Measurements from ENCODE around the gene PHF19. TPM values are rescaled to one million over a fixed set of nuclear protein-coding genes. Genes with fewer than 3 reads are reported as not detected.

PHF19 gene
- total RNA-seq, 2 donors from 2014 or later: 236 to 258 TPM

- ATAC-seq (replicated peaks): no peak
- peaks cover 99% of the 10 kb centered on the region for H3K36me3 Mint-ChIP-seq (ENCODE audit: low read depth)
- H3K27me3 Mint-ChIP-seq: no peaks in the 10 kb centered on the region
- no peak overlapping the region for H3K4me3 Mint-ChIP-seq
- peak overlapping the region; percentile 82 for H3K27ac Mint-ChIP-seq
- peaks cover 18% of the 10 kb centered on the region for H3K4me1 Mint-ChIP-seq
- H3K9me3 Mint-ChIP-seq: no peaks in the 10 kb centered on the region
Observed at GRCh38 chr9:120852240-120853010, 24.6 kb downstream of the PHF19 start.

DNA sequence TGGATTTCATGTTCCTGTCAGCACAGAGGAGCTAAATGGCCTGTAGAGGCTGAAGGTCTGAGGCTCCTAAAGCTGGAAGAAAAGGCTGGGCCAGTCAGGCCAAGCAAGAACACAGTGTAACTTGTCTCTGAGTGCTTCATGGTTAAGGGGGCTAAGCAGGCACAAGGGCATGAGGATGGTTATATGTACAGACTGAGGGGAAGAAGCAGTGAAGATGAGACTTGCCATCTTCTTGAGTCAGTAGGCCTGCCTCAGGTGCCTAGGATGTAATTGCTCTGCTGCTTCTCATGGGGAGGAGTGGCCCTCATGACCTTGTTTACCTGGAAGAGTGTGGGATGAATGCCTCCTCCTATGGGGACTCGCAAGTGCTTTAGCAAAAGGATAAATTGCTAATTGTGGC, 25.5 kb downstream of the PHF19 start:
- ATAC-seq (replicated peaks): no peak
- H3K9me3 Mint-ChIP-seq: no peaks in the 10 kb centered on the region
- peaks cover 26% of the 10 kb centered on the region for H3K4me1 Mint-ChIP-seq
- H3K4me3 Mint-ChIP-seq: no peak overlapping the region
- no peaks in the 10 kb centered on the region for H3K27me3 Mint-ChIP-seq
- peak overlapping the region; percentile 82 for H3K27ac Mint-ChIP-seq
- H3K36me3 Mint-ChIP-seq (ENCODE audit: low read depth): peaks cover 100% of the 10 kb centered on the region

DNA sequence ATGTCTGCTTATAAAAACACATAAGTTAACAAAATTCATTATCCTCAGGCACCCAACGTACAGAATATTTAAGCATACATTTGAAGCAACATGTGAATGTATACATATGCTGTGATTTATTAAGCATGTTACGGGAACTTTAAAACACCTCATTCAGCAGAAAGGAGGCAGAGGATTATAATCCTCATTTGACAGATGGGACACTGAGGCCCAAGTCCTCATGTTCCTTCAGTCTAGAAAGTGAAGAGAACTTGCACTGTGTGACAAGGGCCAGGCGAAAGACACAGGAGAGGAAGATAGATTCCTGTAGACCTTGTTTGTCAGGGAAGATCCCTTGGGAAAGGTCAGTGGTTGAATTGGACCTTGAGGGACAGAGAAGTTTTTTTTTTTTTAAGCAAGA, 26.7 kb downstream of the PHF19 start:
- peaks cover 100% of the 10 kb centered on the region for H3K36me3 Mint-ChIP-seq (ENCODE audit: low read depth)

DNA sequence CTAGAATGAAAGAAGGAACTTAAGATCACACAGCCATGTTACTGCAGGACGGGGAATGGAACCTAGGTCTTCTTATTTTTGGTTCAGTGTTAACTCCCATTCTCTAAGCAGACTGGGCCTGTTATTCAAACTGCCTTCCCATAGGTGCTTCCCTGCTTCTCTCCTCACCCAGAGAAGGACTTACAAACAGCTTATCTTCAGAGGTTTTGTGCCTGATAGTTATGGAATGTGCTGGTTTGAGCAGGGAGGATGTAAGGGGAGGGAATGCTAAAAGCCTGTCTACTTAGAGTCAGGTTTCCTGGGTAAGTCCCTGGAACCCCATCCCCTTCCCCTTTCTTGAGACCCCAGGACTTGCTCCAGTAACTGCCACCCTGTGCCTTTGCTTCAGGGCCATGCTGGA, 30.1 kb downstream of the PHF19 start:
- Mint-ChIP-seq H3K4me1 (peaks cover 52% of the 10 kb centered on the region), H3K27me3 (no peaks in the 10 kb centered on the region), H3K9me3 (no peaks in the 10 kb centered on the region), H3K4me3 (peak overlapping the region; percentile 99), H3K27ac (peak overlapping the region; percentile 98), H3K36me3 (ENCODE audit: low read depth) (peaks cover 100% of the 10 kb centered on the region)
- no peak for ATAC-seq (replicated peaks)

More for the DNA sequence above, 26.7 kb downstream of the PHF19 start:
- ATAC-seq (replicated peaks): no peak
- peak overlapping the region; percentile 82 for H3K27ac Mint-ChIP-seq
- H3K27me3 Mint-ChIP-seq: no peaks in the 10 kb centered on the region
- no peaks in the 10 kb centered on the region for H3K9me3 Mint-ChIP-seq
- no peak overlapping the region for H3K4me3 Mint-ChIP-seq
- peaks cover 38% of the 10 kb centered on the region for H3K4me1 Mint-ChIP-seq

GRCh38 chr9:120846251-120846889, 30.6 kb downstream of the PHF19 start:
- H3K27me3 Mint-ChIP-seq: no peaks in the 10 kb centered on the region
- peak overlapping the region; percentile 99 for H3K4me3 Mint-ChIP-seq
- H3K36me3 Mint-ChIP-seq (ENCODE audit: low read depth): peaks cover 100% of the 10 kb centered on the region
- no peaks in the 10 kb centered on the region for H3K9me3 Mint-ChIP-seq
- peak; percentile 48 for ATAC-seq (replicated peaks)
- peaks cover 57% of the 10 kb centered on the region for H3K4me1 Mint-ChIP-seq
- H3K27ac Mint-ChIP-seq: peak overlapping the region; percentile 98

DNA sequence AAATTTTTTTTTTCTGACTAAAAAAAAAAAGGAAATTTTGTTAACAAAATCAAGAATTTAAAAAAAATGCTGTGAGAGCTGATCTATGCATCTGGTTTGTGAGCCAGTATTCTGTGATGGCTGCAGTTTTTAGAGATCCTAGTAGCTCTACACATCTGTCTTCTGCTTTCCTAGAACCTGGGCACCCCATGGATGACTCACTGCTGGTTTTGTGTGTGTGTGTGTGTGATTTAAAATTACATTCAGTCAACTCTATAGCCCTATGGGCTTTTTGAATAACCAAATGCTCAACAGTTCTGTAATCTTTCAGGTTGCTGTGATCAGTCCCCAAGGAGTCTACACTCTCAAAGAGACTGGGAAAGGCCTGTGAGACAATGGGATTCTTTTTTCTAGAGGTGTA, 31.7 kb downstream of the PHF19 start:
- ATAC-seq (replicated peaks): peak; percentile 39
- Mint-ChIP-seq H3K4me3 (peak overlapping the region; percentile 99), H3K4me1 (peaks cover 54% of the 10 kb centered on the region), H3K36me3 (ENCODE audit: low read depth) (peaks cover 97% of the 10 kb centered on the region), H3K27me3 (no peaks in the 10 kb centered on the region), H3K27ac (peak overlapping the region; percentile 98), H3K9me3 (no peaks in the 10 kb centered on the region)

- Mint-ChIP-seq H3K4me3 (peak within 1 kb of the TSS; percentile 99), H3K4me1 (peaks cover 59% of the 10 kb centered on the region), H3K9me3 (no peaks in the 10 kb centered on the region), H3K27me3 (no peaks in the 10 kb centered on the region), H3K36me3 (ENCODE audit: low read depth) (peaks cover 94% of the 10 kb centered on the region), H3K27ac (peak within 1 kb of the TSS; percentile 98)
- peak; percentile 87 for ATAC-seq (replicated peaks)
Observed at GRCh38 chr9:120842685-120843485, 34.1 kb downstream of the PHF19 start, which contains the start of gene PSMD5. PSMD5 (minus strand) TSS chr9:120842922; CDS start chr9:120842909, 13 bp downstream.

- no peaks in the 10 kb centered on the region for H3K9me3 Mint-ChIP-seq
- peak overlapping the region; percentile 99 for H3K4me3 Mint-ChIP-seq
- H3K4me1 Mint-ChIP-seq: peaks cover 56% of the 10 kb centered on the region
- H3K27ac Mint-ChIP-seq: peak overlapping the region; percentile 98
- H3K36me3 Mint-ChIP-seq (ENCODE audit: low read depth): peaks cover 94% of the 10 kb centered on the region
- ATAC-seq (replicated peaks): no peak
- H3K27me3 Mint-ChIP-seq: no peaks in the 10 kb centered on the region
Observed at GRCh38 chr9:120841930-120842684, 34.9 kb downstream of the PHF19 start.

- peaks cover 34% of the 10 kb centered on the region for H3K4me1 Mint-ChIP-seq
- H3K4me3 Mint-ChIP-seq: peak overlapping the region; percentile 58
- H3K27ac Mint-ChIP-seq: peak overlapping the region; percentile 80
- H3K27me3 Mint-ChIP-seq: no peaks in the 10 kb centered on the region
- no peak for ATAC-seq (replicated peaks)
- peaks cover 94% of the 10 kb centered on the region for H3K36me3 Mint-ChIP-seq (ENCODE audit: low read depth)
- no peaks in the 10 kb centered on the region for H3K9me3 Mint-ChIP-seq
Observed at GRCh38 chr9:120839146-120839545, 37.8 kb downstream of the PHF19 start.

DNA sequence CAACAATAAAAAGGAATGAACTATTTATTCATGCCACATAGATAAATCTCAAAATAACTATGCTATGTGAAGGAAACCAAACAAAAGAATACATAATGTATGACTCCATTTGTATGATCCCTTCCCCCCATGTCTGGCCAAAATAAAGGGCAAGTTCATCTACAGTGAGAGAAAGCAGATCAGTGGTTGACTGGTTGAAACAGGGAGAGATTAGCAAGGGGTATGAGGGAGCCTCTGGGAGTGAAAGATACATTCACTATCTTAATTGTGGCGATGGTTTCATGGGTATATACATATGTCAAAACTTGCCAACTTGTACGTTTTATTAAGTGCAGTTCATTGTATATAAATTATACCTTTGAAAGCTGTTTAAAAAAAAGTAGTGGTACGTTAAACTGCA, 39.1 kb downstream of the PHF19 start:
- no peaks in the 10 kb centered on the region for H3K9me3 Mint-ChIP-seq
- peaks cover 90% of the 10 kb centered on the region for H3K36me3 Mint-ChIP-seq (ENCODE audit: low read depth)
- no peak for ATAC-seq (replicated peaks)
- H3K4me1 Mint-ChIP-seq: peaks cover 34% of the 10 kb centered on the region
- H3K4me3 Mint-ChIP-seq: peak overlapping the region; percentile 45
- peak overlapping the region; percentile 78 for H3K27ac Mint-ChIP-seq
- H3K27me3 Mint-ChIP-seq: no peaks in the 10 kb centered on the region

GRCh38 chr9:120833325-120833724, 43.7 kb downstream of the PHF19 start:
- Mint-ChIP-seq H3K27ac (no peak overlapping the region), H3K9me3 (no peaks in the 10 kb centered on the region), H3K4me1 (peaks cover 21% of the 10 kb centered on the region), H3K36me3 (ENCODE audit: low read depth) (peaks cover 96% of the 10 kb centered on the region), H3K4me3 (no peak overlapping the region), H3K27me3 (no peaks in the 10 kb centered on the region)
- ATAC-seq (replicated peaks): no peak

- no peak for ATAC-seq (replicated peaks)
- H3K36me3 Mint-ChIP-seq (ENCODE audit: low read depth): peaks cover 96% of the 10 kb centered on the region
- peaks cover 18% of the 10 kb centered on the region for H3K4me1 Mint-ChIP-seq
- no peak overlapping the region for H3K4me3 Mint-ChIP-seq
- H3K27me3 Mint-ChIP-seq: no peaks in the 10 kb centered on the region
- no peaks in the 10 kb centered on the region for H3K9me3 Mint-ChIP-seq
- H3K27ac Mint-ChIP-seq: no peak overlapping the region
Observed at GRCh38 chr9:120832807-120833206, 44.2 kb downstream of the PHF19 start.

DNA sequence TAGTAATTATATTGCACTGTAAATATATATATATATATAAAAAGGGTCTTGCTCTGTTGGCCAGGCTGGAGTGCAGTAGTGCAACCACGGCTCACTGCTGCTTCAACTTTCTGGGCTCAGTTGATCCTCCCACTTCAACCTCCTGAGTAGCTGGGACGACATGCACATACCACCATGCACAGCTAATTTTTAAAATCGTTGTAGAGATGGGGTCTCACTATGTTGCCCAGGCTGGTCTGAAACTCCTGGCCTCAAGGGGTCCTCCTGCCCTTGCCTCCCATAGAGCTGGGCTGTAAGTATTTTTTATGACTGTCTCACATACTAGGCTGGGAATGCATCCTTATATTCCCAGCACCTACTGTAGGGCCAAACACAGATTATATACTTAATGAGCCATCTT, 46.1 kb downstream of the PHF19 start:
- Mint-ChIP-seq H3K4me1 (peaks cover 14% of the 10 kb centered on the region), H3K36me3 (ENCODE audit: low read depth) (peaks cover 96% of the 10 kb centered on the region)

GRCh38 chr9:120830151-120830550, 46.8 kb downstream of the PHF19 start:
- Mint-ChIP-seq H3K36me3 (ENCODE audit: low read depth) (peaks cover 95% of the 10 kb centered on the region), H3K27me3 (no peaks in the 10 kb centered on the region), H3K4me3 (no peak overlapping the region), H3K4me1 (peaks cover 14% of the 10 kb centered on the region), H3K27ac (peak overlapping the region; percentile 21), H3K9me3 (no peaks in the 10 kb centered on the region)
- ATAC-seq (replicated peaks): no peak

More for the DNA sequence above, 46.1 kb downstream of the PHF19 start:
- no peak for ATAC-seq (replicated peaks)
- no peaks in the 10 kb centered on the region for H3K27me3 Mint-ChIP-seq
- H3K27ac Mint-ChIP-seq: no peak overlapping the region
- H3K4me3 Mint-ChIP-seq: no peak overlapping the region
- H3K9me3 Mint-ChIP-seq: no peaks in the 10 kb centered on the region
